NB4 (cell line): Measurements from ENCODE around the gene RASSF7.

ENCODE experiments used
- DNase-seq: peaks from one replicate; pipeline ENCODE4 v3.0.0; 2010; ENCODE audit warnings: low read depth
- H3K4me3 ChIP-seq: one replicate; pipeline ENCODE4 v1.5.1; 2011; ENCODE audit warnings: mild to moderate bottlenecking, low read depth, low read length, moderate library complexity
- CTCF ChIP-seq: IDR thresholded peaks from one replicate; pipeline ENCODE4 v1.5.1; 2012; ENCODE audit warnings: low read depth, low read length
- MYC ChIP-seq: IDR thresholded peaks from 2 replicates; pipeline ENCODE4 v1.6.1; 2011; ENCODE audit warnings: low read depth, low read length
- POLR2A ChIP-seq: IDR thresholded peaks from 2 replicates; pipeline ENCODE4 v1.6.1; 2011; ENCODE audit warnings: mild to moderate bottlenecking; ENCODE audit not compliant: insufficient read length; ENCODE audit errors: extremely low read depth
- TF ChIP-seq, protein P1 (sequence below): IDR thresholded peaks from 2 replicates; pipeline ENCODE4 v1.6.1; 2011; ENCODE audit warnings: low read depth, low read length

RASSF7 gene

DNA sequence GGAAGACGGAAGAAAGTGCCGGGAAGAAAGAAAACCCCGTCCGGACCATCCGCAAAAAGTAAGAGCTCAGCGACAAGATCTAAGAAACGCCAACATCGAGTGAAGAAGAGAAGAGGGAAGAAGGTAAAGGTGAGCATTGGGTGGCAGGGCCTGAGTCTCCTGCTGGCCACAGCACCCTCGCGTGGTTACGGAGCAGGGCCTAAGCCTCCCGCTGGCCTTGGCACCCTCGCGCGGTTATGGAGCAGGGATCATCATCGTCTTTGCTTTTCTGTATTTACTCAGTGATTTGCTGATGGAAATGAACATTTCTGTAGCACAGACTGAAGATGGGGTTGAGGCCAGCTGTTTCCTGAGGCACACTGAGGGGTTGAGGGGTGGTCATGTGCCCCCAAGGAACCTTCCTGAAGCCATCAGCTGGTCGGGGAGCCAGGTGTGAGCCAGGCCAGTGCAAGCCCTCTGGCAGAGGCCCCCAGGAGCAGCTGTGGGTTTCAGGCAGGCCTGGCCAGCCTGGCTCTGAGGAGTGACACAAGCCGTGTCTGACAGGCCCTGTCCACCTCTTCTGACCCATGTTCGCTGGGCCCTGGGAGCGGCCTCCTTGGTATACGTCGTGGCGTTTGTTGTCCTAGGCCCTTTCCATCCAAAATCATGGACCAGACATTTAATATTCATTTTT is 40.9 kb downstream of the RASSF7 start:
- DNase-seq = no peak
- TF ChIP-seq POLR2A (no peak), CTCF (no peak), MYC (no peak)
- TF ChIP-seq, protein P1, sequence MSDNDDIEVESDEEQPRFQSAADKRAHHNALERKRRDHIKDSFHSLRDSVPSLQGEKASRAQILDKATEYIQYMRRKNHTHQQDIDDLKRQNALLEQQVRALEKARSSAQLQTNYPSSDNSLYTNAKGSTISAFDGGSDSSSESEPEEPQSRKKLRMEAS = no peak
- H3K4me3 ChIP-seq = no peak overlapping the region

GRCh38 chr11:603154-603553 is 42.4 kb downstream of the RASSF7 start:
- TF ChIP-seq CTCF (no peak), POLR2A (no peak), MYC (no peak)
- TF ChIP-seq, protein P1 = no peak
- no peak overlapping the region for H3K4me3 ChIP-seq
- no peak for DNase-seq

DNA sequence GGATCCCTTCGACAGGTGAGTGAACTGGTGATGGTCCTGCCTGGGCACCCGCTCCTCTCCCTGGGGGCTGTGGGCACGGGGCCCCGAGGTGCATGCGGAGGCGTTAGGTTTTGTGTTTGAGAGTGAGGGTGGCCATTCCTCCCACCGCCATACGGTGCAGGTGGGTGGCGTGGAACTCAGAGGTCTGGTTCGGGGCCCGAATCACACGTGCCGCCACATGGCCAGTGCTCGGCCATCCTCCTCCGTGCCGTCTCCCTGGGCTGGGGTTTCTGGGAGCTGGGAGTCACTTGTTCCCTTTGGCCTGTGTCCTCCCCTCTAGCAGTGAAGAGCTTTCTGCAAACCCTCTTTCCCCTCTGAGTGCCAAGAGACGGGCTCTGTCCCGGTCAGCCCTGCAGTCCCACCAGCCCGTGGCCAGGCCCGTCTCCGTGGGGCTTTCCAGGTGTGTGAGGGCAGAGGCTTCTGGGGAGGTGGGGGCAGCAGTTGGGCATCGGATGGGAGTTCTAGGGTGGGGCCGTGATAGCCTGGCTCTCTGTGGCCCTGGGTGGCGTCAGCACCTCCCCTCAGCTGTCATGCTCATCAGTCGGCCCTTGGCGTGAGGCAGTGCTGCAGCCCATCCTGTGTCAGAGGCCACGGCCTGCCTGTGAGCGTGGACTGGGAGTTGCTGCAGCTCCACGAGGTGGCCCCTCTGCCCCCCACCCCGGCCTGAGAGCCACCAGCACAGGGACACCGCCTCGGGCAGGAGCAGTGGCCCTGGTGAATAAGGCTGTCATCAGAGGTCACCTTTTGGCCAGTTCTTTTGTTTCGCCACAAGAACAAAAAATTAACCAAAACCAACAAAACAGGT is 44.7 kb downstream of the RASSF7 start:
- no peak overlapping the region for H3K4me3 ChIP-seq
- TF ChIP-seq MYC = no peak
- TF ChIP-seq, protein P1 = no peak
- no peak for TF ChIP-seq CTCF
- TF ChIP-seq POLR2A = no peak
- no peak for DNase-seq

DNA sequence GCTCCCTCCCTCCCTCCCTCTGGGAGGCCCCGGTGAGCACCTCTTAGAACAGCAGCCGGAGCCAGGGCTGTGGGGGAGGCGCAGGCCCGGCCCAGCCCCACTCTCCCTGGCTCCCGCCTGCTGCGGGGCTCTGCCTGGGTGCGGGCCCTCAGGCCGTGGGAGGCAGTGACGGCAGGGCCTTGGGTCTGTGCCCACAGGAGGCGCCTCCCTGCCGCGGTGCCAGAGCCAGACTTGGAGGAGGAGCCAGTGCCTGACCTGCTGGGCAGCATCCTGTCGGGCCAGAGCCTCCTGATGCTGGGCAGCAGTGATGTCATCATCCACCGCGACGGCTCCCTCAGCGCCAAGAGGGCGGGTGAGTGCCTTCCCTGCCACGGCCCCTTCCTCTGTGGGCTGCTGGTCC is 45.5 kb downstream of the RASSF7 start:
- no peak overlapping the region for H3K4me3 ChIP-seq
- DNase-seq = no peak
- TF ChIP-seq CTCF = no peak
- no peak for TF ChIP-seq MYC
- TF ChIP-seq, protein P1 = no peak
- TF ChIP-seq POLR2A = no peak

GRCh38 chr11:607020-607780 is 46.4 kb downstream of the RASSF7 start:
- DNase-seq = no peak
- no peak overlapping the region for H3K4me3 ChIP-seq
- no peak for TF ChIP-seq POLR2A
- no peak for TF ChIP-seq CTCF
- no peak for TF ChIP-seq MYC
- TF ChIP-seq, protein P1 = no peak
